Bronchial epithelial cell (primary cell): ENCODE results near the gene CACNA1C. TPM values are rescaled to one million over a fixed set of nuclear protein-coding genes. Genes with fewer than 3 reads are reported as not detected.

Experiments
- DNase-seq: peaks from one replicate; pipeline ENCODE4 v3.0.0-alpha.2; 2010; ENCODE audit warnings: low read depth
- FAIRE-seq: peaks from 2 replicates; lab custom pipeline; 2011; peaks lifted over from hg19 to GRCh38; lab: Jason Lieb, UNC
- H3K27me3 ChIP-seq: 2 replicates; pipeline ENCODE4 v1.5.1; 2011; ENCODE audit warnings: low read length; ENCODE audit not compliant: control insufficient read depth, insufficient read depth
- H3K36me3 ChIP-seq: 2 replicates; pipeline ENCODE4 v1.5.1; 2011; ENCODE audit warnings: low read length; ENCODE audit not compliant: control insufficient read depth, insufficient read depth
- H3K4me3 ChIP-seq: 2 replicates; pipeline ENCODE4 v1.5.1; 2011; ENCODE audit warnings: mild to moderate bottlenecking, low read depth, low read length, control low read depth
- total RNA-seq: library from RNA; depleted of rRNA; stranded (reverse); fragments of >200 nt; gene quantifications from 2 replicates; pipeline ENCODE4 v1.2.1, GENCODE V29; 2014
- TF ChIP-seq, protein P1 (sequence below): IDR thresholded peaks from 2 replicates; pipeline ENCODE4 v1.5.1; 2011; ENCODE audit warnings: mild to moderate bottlenecking, moderate library complexity, low read length, control low read depth, inconsistent platforms; ENCODE audit not compliant: insufficient read depth, severe bottlenecking

Gene CACNA1C
- total RNA-seq, 1 donor from 2014 or later = not detected

DNA sequence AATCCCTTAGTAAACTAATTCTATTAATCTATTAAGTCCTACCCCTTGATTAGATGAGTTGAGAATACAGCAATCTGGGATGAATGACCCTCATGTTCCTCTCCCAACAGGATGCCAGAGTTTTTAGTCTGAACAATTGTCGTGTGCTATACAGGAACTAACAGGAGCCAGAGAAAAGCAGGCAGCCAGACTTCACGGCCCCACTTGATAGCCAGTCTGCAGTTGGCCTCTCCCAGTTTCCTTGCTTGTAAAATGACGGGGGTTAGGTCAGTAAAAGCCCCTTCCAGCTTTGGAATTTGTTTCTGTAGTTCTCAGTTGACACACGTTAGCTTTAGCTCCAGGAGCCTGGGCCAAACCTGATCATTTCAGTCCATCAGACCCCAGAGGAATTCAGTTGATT is 475.2 kb downstream of the CACNA1C start:
- no peaks in the 10 kb centered on the region for H3K27me3 ChIP-seq
- TF ChIP-seq, protein P1, sequence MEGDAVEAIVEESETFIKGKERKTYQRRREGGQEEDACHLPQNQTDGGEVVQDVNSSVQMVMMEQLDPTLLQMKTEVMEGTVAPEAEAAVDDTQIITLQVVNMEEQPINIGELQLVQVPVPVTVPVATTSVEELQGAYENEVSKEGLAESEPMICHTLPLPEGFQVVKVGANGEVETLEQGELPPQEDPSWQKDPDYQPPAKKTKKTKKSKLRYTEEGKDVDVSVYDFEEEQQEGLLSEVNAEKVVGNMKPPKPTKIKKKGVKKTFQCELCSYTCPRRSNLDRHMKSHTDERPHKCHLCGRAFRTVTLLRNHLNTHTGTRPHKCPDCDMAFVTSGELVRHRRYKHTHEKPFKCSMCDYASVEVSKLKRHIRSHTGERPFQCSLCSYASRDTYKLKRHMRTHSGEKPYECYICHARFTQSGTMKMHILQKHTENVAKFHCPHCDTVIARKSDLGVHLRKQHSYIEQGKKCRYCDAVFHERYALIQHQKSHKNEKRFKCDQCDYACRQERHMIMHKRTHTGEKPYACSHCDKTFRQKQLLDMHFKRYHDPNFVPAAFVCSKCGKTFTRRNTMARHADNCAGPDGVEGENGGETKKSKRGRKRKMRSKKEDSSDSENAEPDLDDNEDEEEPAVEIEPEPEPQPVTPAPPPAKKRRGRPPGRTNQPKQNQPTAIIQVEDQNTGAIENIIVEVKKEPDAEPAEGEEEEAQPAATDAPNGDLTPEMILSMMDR = no peak
- no peak for FAIRE-seq
- DNase-seq = no peak
- no peak overlapping the region for H3K4me3 ChIP-seq
- H3K36me3 ChIP-seq = no peaks in the 10 kb centered on the region

DNA sequence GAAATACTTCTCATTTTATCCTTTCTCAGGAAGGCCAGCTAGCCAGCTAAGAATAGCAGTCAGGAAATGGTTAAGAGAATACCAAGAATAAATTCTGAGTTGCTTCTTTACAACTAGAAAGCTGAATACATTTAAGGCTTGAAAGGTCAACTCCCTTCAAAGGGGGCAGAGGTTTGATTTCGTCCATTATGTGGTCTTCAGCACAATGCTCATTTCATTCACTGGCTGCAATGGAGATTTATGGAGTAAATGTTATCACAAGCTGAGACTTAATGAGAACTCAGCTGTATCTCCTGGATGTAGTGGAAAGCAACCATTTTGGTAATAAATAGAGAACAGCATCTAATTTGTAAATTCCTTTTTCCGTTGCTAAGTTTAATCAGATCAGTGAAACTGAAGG is 477.0 kb downstream of the CACNA1C start:
- TF ChIP-seq, protein P1 = no peak
- Histone ChIP-seq H3K27me3 (no peaks in the 10 kb centered on the region), H3K4me3 (no peak overlapping the region), H3K36me3 (no peaks in the 10 kb centered on the region)
- FAIRE-seq (no peak), DNase-seq (no peak)

DNA sequence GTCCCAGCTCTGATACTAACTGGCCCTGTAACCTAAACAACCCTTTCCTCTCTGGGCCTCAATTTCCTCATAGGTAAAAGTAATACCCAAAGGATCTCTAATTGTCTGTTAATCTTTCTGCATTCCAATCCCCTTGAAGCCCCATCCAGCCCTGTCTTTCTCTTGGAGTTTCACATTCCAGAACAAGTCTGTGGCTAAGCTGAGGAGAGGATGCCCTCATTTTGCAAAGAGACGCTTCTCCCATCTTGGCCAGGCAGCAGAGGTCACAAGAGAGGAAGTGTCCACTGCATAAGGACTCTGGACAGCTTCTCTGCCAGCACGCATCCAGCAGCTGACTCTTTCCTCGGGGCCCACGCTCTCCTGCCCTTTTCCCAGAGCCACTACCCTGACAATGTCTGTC is 478.6 kb downstream of the CACNA1C start:
- DNase-seq (no peak), FAIRE-seq (no peak)
- no peaks in the 10 kb centered on the region for H3K27me3 ChIP-seq
- H3K4me3 ChIP-seq = no peak overlapping the region
- TF ChIP-seq, protein P1 = no peak
- H3K36me3 ChIP-seq = no peaks in the 10 kb centered on the region

DNA sequence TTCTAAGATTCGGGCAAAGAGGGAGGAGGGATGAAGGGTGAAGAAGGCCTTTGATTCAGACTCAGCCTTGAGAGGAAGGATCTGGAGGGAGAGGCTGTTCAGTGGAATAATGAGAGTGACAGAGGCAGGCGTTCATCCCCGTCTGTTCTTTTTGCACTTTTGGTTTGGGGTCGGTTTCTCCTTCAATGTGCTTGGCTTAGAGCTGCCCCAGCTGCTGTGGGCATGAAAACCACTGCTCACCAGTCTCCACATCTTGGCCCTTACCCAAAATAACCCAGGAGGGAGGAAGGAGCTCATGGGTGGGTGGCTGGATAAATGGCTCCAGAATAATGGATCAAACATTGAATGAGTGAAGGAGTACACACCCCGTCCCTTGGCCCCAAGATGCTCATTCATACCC is 480.2 kb downstream of the CACNA1C start:
- DNase-seq (no peak), FAIRE-seq (no peak)
- TF ChIP-seq, protein P1 = no peak
- H3K4me3 ChIP-seq = no peak overlapping the region
- no peaks in the 10 kb centered on the region for H3K27me3 ChIP-seq
- H3K36me3 ChIP-seq = no peaks in the 10 kb centered on the region

DNA sequence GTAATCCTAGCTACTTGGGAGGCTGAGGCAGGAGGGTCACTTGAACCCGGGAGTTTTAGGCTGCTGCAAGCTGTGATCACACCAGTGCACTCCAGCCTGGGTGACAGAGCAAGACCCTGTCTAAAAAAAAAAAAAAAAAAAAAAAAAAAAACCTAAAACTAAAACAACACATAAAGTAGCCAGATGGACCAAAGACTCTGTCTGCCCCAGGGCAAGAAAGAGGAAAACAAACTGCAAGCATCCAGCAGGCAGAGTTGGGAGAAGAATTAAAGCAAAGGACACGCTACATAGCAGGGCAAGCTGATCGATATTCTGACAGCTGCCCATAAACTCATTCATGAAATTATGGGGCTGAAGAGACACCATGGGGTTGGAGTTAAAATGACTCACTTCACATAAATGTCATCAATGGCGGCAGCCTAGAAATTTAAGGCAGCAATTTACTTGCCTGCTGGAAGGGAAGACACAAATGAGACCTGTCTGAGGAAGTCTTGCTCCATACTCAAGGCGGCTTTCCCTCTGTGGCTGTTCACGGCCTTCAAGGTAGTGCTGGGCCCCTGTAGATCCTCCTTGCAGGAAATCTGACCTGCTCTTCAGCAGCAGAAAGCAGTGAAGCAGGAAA is 482.9 kb downstream of the CACNA1C start:
- TF ChIP-seq, protein P1 = no peak
- DNase-seq (no peak), FAIRE-seq (no peak)
- H3K36me3 ChIP-seq = no peaks in the 10 kb centered on the region
- H3K4me3 ChIP-seq = no peak overlapping the region
- H3K27me3 ChIP-seq = no peaks in the 10 kb centered on the region

DNA sequence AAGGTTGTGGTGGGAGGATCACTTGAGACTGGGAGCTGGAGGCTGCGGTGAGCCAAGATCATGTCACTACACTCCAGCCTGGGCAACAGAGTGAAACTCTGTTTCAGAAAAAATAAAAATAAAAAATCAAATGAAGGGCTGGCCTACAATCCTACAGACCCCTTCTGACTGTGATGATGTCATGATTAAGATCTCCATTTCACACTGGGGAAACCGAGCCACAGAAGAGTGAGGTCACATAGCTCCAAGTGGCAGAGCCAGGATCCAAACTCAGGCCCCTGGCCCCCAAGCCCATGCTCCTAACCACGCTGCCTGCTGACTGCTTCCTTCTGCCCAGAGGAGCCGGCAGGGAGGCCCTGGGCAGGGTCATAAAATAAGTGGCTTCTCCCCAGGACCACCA is 483.9 kb downstream of the CACNA1C start:
- H3K36me3 ChIP-seq = no peaks in the 10 kb centered on the region
- DNase-seq = no peak
- no peaks in the 10 kb centered on the region for H3K27me3 ChIP-seq
- H3K4me3 ChIP-seq = no peak overlapping the region
- FAIRE-seq = no peak
- TF ChIP-seq, protein P1 = no peak
